Inflammatory macrophage (primary cell): Measurements from ENCODE around the gene HOXC13.

ENCODE experiments used
- DNase-seq, 2 donors: peaks; one replicate each; pipeline ENCODE4 v3.0.0-alpha.2; 2020 to 2022

The HOXC13 gene

DNA sequence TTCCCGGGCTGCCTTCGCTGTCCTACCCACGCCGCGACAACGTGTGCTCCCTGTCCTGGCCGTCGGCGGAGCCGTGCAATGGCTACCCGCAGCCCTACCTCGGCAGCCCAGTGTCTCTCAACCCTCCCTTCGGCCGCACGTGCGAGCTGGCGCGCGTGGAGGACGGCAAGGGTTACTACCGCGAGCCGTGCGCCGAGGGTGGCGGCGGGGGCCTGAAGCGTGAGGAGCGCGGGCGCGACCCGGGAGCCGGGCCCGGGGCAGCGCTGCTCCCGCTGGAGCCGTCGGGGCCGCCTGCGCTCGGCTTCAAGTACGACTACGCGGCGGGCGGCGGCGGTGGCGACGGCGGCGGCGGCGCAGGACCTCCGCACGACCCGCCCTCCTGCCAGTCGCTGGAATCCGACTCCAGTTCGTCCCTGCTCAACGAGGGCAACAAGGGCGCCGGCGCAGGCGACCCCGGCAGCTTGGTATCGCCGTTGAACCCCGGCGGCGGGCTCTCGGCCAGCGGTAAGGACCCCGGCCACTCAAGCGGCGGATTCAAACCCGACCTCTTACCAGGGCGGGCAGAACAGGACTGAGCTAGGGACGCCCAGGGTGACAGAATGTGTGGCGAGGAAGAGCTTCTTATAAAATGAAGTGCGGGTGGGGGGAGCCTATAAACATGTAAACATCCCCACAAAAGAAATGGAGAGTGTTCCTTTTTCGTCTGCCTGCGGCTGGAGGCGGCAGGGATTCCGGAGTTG, 16.6 kb downstream of the HOXC13 start:
- DNase-seq: no peak

DNA sequence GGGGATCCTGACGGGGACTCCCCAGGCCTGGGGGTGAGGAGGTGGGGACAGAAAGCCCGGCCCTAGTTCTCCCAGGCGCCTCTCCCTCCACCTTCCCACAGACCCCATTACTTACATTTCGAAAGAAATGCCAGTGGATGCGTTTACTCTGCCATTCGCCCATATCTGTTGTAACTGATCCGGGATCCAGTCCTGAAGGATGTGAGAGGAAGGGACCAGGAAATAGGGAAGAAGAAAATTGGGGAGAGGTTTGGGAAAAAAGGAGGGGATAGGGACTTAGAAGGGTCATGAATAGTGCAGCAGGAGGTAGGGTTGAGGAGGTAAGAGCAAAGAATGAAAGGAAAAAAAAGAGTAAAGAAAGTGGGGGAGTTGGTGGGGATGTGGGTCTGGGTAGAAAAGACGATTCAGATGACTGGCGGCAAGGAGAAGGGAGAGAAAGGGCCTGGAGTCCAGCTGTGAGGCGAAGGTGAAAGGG, 17.2 kb downstream of the HOXC13 start:
- no peak for DNase-seq

DNA sequence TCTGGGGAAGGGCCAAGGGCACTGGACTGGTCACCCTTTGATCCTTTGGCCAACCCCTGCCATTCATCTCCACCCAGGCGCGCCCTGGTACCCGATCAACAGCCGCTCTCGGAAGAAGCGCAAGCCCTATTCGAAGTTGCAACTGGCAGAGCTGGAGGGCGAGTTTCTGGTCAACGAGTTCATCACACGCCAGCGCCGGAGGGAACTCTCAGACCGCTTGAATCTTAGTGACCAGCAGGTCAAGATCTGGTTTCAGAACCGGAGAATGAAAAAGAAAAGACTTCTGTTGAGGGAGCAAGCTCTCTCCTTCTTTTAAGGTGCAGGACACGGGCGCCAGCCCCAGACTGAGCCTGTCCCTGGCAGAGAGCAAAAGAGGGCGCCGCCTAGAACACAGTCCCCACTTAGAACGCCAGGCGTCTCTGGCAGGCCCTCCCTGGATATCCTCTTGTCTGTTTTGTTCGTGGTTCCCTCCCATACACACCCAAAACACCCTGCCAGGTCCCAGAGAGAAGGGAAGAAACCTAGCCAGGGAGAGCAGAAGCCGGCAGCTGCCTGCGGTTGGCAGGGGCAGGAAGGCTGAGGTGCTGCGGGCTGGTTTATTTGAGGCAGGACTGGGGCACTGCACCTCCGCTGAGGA, 17.7 kb downstream of the HOXC13 start:
- no peak for DNase-seq

DNA sequence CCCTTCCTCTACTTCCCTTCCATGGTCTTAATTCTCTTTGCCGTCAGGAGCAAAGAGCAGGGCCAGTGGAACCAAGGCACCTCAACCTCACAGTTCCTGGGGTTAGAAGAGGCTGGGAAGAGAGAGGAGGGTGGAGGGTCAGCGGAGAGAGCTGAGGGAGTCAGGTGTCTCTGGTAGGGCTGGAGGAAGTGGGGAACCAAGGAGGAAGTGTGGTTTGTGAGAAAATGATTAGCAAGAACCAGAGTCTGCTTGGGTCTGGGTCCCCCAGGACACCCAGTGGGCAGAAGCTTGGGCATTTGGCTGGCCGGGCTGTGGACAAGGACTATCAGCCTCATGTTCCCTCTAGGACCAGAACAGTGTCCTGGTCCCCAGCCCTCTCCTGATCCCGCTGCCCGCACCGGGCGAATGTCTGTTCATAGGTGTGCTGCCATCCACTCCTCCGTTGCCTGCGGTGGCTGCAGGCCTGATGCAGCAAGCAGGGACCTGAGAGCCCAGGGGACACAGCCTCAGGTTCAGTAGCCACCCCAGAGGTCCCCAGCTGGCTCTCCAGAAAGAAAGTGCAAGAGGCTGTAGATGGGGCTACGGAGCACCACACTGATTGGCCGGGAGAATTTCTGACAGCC, 18.4 kb downstream of the HOXC13 start:
- no peak for DNase-seq

- DNase-seq: no peak
Measured at GRCh38 chr12:53958128-53958527, 19.5 kb downstream of the HOXC13 start.

GRCh38 chr12:53959314-53959713, 20.7 kb downstream of the HOXC13 start:
- no peak for DNase-seq

- DNase-seq: no peak
Measured at GRCh38 chr12:53960187-53961024, 21.8 kb downstream of the HOXC13 start.

- DNase-seq: no peak
Measured at GRCh38 chr12:53961025-53961761, 22.6 kb downstream of the HOXC13 start.

GRCh38 chr12:53963005-53963404, 24.4 kb downstream of the HOXC13 start:
- DNase-seq: no peak

DNA sequence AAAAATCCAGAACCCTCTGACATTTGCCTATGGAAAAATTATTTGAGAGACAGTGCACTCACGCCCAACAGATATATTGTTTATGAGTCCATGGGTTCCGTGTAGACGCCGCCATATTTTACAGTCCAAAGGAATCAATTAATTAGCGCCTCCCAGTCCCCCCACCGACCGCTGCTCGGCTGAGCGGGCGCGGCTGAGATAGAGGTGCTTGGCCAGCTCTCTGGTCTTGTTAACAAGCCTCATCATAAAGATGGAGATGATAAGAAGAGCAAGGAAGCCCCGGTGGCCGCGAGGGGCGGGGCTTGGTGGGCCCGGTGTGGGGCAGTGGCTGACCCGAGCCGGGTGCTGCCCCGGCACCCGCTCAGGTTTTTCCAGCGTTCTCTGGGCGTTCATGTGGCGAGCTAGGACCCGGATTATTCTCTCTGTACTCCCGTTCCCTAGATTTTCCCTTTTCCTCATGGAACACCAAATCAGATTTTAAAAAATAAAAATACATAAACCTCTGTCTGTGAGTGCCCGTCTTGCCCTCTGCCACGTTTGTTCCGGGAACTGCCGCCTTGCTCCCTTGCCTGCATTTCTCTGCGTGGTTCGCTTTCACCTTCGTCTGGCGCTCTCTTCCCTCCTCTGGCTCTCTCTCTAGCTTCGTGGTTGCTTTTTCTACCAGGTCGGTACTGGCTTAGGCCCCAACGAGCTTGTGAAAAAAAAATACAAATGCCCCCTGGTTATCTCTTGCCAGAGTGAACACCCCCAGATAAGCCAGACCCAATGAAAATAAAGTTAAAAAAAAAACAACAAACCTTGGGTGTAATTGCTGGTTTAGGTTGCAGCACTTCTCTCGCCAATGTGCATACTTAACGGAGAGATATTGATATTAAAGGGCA, 25.0 kb downstream of the HOXC13 start:
- DNase-seq: no peak

DNA sequence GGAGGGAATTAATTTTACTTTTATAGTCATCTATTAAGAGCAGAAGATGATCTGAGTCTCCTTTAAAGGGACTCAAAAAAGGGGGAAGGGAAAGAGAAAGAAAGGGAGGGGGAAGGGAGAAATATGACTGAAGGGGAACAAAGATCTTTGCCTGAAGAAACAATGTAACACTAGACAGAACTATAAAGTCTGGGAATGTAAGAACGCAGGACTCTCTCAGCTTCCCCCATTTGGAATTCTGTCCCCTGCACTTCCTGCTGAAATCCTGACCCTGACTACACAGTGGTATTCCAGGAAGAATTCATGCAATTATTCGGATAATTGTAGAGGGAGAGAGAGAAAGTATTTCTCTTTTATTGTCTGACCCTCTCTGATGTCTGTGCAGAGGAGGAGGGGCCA, 25.7 kb downstream of the HOXC13 start:
- DNase-seq: no peak

DNA sequence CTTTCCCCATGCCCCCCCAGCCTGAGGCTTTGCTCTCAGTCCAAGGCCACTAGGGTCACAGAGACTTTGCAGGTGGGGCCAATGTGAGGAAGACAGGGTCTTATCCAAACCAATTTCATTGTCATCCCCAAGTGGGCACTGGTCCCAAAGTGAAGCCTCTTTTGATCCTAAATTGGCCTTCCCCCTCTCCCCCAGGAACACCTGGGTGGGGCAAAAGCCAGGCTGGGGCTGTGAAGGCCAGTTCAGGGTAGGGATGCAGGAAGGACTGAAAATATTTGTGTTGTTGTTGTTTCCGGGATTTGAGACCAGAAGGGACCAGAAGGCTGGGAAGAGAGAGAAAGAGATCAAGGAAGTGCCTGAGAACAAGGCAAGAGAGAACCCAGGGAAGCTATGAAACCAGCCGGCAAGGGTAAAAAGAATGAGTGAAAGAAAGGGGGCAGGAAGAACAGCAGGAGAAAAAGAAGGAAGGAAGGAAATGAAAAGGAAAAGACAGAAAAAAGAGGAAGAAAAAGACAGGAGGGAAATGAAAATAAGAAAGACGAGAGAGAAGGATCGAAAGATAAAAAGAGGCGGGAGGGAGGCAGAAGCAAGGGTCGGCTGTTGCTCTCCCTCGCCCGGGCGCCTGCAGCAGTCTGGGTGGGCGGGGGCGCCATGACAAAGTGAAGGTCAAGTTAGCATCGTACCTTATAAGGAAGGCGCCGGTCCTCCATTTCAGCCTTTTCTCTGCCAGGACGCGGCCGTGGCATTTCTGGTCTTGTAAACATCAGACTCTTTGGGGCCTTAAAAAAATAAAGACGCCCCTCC, 26.9 kb downstream of the HOXC13 start:
- no peak for DNase-seq

- DNase-seq: no peak
Measured at GRCh38 chr12:53966085-53966384, 27.4 kb downstream of the HOXC13 start.

DNA sequence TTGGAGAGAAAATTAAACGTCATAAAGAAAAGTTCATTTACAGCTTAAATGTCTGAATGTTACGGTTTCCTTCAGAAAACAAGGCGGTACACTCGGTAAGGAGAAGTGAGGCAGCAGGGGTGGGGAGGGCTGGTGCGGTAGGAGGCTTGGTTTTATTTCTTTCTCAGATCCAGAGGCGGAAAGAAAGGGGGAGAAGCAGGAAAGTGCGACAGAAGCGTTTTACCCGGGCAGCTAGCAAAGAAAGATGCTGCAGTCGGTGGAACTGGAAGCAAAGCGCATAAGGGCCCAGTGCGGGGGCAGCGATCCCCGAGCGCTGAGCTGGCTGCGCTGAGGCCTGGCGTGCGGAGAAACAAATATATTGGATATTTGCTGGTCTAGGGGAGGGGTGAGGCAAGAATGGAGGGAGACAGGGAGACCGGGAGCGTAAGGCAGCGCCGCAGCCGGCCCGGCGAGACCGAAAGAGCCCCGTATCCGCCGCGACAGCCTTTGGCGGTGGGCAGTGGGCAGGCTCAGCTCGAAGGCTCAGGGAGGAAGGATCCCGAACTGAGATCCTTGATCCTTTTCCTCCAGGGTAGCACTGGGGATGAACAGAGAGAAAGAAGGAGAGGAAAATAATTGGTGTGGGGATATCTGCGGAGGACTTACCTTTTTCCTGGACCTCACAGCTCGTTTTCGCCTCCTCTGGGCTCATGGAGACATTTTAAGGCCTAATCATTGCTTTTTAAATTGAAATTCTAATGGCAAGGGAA, 27.9 kb downstream of the HOXC13 start:
- no peak for DNase-seq

GRCh38 chr12:53967421-53967925, 28.8 kb downstream of the HOXC13 start:
- DNase-seq: no peak

DNA sequence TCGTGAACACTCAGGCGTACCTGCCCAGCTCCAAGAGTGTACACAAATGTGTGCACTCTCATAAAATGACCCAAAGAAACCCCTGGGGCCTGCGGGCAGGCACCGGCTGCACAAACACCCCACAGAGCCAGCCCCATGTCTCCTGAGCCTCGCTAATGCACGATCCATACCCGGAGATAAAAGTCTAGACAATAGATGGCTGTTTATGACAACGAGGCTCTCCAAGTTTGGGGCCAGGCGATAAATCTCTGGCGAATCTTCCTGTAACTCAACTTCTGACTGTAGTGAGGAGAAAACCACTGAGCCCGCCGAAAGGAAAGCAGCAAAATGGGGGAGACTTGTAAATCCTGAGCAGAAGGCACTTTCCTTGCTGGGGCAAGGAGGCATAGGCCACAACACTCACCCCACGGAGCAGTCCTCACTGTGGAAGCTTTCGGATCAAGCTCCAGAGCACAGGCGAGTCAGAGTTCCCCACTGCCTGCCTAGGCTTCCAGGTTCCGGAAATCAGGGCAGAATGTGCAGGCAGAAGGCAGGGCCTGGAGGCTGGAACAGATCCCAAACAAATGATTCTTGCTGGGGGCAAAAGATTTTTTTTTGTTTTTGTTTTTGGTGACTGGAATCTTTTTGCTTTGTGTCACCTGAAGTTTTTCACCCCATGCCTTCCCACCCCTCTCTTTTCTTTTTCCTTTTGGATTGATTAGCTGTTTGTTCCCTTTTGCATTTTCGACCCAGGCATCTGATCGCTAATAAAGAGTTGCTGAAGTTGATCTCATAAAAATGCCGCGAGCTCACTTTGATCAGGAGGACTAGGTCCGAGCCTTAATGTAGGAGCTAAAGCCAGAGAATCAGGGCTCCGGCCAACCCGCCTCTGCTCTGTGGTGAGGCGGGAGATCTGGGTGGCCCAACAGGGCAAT, 29.8 kb downstream of the HOXC13 start:
- DNase-seq: no peak

DNA sequence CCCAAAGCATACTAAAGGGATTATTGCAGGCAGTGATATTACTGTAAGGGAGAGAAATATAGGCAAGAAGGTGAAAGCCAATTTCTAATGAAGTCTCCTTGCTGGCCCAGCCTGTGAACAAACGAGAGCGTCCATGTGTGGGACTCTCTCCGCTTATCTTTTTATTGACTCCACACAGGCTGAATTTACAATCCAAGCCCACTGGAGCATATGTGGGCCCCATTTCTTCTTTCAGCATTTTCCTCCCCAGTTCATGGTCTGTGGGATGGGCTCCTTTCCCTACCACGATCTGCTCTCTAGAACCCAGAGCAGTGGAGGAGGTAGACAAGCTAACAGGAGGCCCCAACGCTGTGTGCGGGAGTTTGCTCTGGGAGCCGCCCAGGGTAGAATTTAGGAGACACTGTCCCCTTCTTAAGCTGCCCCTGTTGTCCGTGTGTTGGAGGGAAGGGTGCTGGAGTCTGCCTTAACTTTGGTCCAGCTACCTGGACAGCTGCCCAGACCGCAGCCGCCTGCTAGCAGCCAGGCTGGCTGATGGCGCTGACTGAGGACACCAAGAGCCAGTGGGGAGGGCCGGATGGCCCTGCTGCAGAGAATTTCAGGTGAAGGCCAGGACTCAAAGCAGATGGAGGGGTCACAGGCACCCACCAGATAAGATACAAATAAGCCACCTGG, 31.1 kb downstream of the HOXC13 start:
- no peak for DNase-seq

DNA sequence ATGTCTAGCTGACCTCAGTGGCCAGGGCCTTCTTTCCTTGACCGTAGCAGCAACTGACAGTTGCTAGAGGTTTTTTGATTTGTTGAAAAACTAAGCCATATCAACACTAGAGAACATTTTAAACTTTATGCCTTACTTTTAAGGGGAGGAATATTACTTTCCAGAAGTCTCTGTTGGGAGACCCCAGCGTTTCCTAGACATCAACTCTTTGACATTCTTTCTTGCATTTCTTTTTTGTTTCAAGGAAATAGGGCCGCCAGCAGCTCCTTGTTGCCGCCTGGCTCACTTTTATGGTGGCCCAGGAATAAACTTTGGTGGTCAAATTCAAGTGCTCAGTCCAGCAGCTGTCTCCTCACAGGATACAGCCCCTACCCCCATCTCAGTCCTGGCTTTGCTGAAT, 31.8 kb downstream of the HOXC13 start:
- DNase-seq: no peak
